ENCODE results near the gene PLEK. TPM values are rescaled to one million over a fixed set of nuclear protein-coding genes. Genes with fewer than 3 reads are reported as not detected.

Gene PLEK
- total RNA-seq, 1 donor from 2014 or later, result not detected

- no peak for DNase-seq (ENCODE audit: low spot score)
- Mint-ChIP-seq H3K9me3 (ENCODE audit: unreplicated experiment) (no peaks in the 10 kb centered on the region), H3K27me3 (ENCODE audit: unreplicated experiment) (no peaks in the 10 kb centered on the region), H3K4me1 (ENCODE audit: unreplicated experiment) (no peaks in the 10 kb centered on the region), H3K27ac (ENCODE audit: unreplicated experiment) (no peak overlapping the region), H3K36me3 (ENCODE audit: low read depth, unreplicated experiment) (no peaks in the 10 kb centered on the region), H3K4me3 (ENCODE audit: unreplicated experiment) (no peak overlapping the region)
- TF ChIP-seq CTCF (IDR thresholded peaks at IDR 0.05; ENCODE audit: unreplicated experiment), result no peak
These were observed 14.2 kb downstream of the PLEK start for GRCh38 chr2:68379184-68379708.

GRCh38 chr2:68383778-68384177 is 18.7 kb downstream of the PLEK start:
- Mint-ChIP-seq H3K4me3 (ENCODE audit: unreplicated experiment) (no peak overlapping the region), H3K27me3 (ENCODE audit: unreplicated experiment) (peaks cover 1% of the 10 kb centered on the region), H3K9me3 (ENCODE audit: unreplicated experiment) (no peaks in the 10 kb centered on the region)

GRCh38 chr2:68384485-68385107 is 19.5 kb downstream of the PLEK start:
- H3K4me3 Mint-ChIP-seq (ENCODE audit: unreplicated experiment), result no peak overlapping the region
- H3K27me3 Mint-ChIP-seq (ENCODE audit: unreplicated experiment), result peaks cover 1% of the 10 kb centered on the region
- H3K9me3 Mint-ChIP-seq (ENCODE audit: unreplicated experiment), result no peaks in the 10 kb centered on the region
- no peak for DNase-seq (ENCODE audit: low spot score)
- no peaks in the 10 kb centered on the region for H3K36me3 Mint-ChIP-seq (ENCODE audit: low read depth, unreplicated experiment)
- no peak for TF ChIP-seq CTCF (IDR thresholded peaks at IDR 0.05; ENCODE audit: unreplicated experiment)
- H3K27ac Mint-ChIP-seq (ENCODE audit: unreplicated experiment), result no peak overlapping the region
- H3K4me1 Mint-ChIP-seq (ENCODE audit: unreplicated experiment), result no peaks in the 10 kb centered on the region

More at GRCh38 chr2:68383778-68384177, 18.7 kb downstream of the PLEK start:
- no peak for TF ChIP-seq CTCF (IDR thresholded peaks at IDR 0.05; ENCODE audit: unreplicated experiment)
- Mint-ChIP-seq H3K4me1 (ENCODE audit: unreplicated experiment) (no peaks in the 10 kb centered on the region), H3K36me3 (ENCODE audit: low read depth, unreplicated experiment) (no peaks in the 10 kb centered on the region), H3K27ac (ENCODE audit: unreplicated experiment) (no peak overlapping the region)
- no peak for DNase-seq (ENCODE audit: low spot score)

- no peak for DNase-seq (ENCODE audit: low spot score)
- Mint-ChIP-seq H3K36me3 (ENCODE audit: low read depth, unreplicated experiment) (no peaks in the 10 kb centered on the region), H3K27ac (ENCODE audit: unreplicated experiment) (no peak overlapping the region)
These were observed 20.3 kb downstream of the PLEK start for GRCh38 chr2:68385220-68385906.

More at GRCh38 chr2:68385220-68385906, 20.3 kb downstream of the PLEK start:
- Mint-ChIP-seq H3K9me3 (ENCODE audit: unreplicated experiment) (no peaks in the 10 kb centered on the region), H3K4me1 (ENCODE audit: unreplicated experiment) (no peaks in the 10 kb centered on the region), H3K4me3 (ENCODE audit: unreplicated experiment) (no peak overlapping the region), H3K27me3 (ENCODE audit: unreplicated experiment) (peaks cover 1% of the 10 kb centered on the region)
- TF ChIP-seq CTCF (IDR thresholded peaks at IDR 0.05; ENCODE audit: unreplicated experiment), result no peak

Measured in endothelial cell (in vitro differentiated cells).